ENCODE data around the gene FNDC11. TPM values are rescaled to one million over a fixed set of nuclear protein-coding genes. Genes with fewer than 3 reads are reported as not detected.
A peak's percentile ranks its signal among the peaks of the same experiment; 100 is the strongest.
"Not testable (repeated sequence)": the region's sequence is repeated elsewhere in the genome, so short reads cannot be mapped to it uniquely, and the experiment has no call there.

Gene FNDC11
- 1 to 10 TPM in 5 of 8 experiments, under 1 TPM in 3; 0.36 to 3.5 (median 2.0) TPM for total RNA-seq

DNA sequence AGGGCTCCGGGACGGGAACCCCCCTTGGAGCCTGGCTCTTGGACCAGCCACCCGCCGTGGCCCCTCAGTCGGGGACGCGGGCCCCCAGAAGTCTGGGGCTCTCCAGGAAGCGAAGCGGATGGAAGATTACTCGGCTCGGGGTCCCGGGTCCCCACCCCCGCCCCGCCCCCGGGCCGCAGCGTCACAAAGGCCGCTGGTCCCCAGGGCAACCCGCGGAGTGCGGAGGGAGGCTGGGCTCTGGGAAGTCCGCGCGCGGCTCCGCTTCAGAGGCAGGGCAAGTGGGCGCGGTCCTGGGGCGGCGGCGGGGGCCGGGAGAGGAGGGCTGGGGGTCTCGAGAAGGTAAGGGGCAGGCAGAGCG, at the start of gene FNDC11:
Gene FNDC11, plus strand, starts transcription at position 227 of the 358 bp plus-strand sequence. CDS start 1,505 bp downstream, outside the sequence.
- 0% methylated on average over 2 of the region's 34 CpGs; no CpG with 5 or more reads in 9 of the 10 experiments for WGBS, 10 experiments
- H3K4me3 ChIP-seq: peak within 1 kb of the TSS; percentile 20 to 51 (median 44)
- peak within 1 kb of the TSS in 1 of 2 donors; percentile 23 for H3K27ac ChIP-seq
- in situ Hi-C loops (cut with MboI; ENCODE audit: low pct_unique_long_range_greater_than_20kb in 2 of 9, low sequenced_read_pairs in 9 of 9, unreplicated experiment in 9 of 9): no loop called here
- H3K4me1 ChIP-seq (replicated peaks in 1 of 2): peaks cover 21 to 32% of the 10 kb centered on the region in 2 donors
- ATAC-seq (replicated peaks in 6 of 8): peak; percentile 45 to 70 (median 53)

GRCh38 chr20:63504642-63505041, 49.3 kb upstream of the FNDC11 start:
- no peak overlapping the region for H3K27ac ChIP-seq
- WGBS, 10 experiments: 8 to 100% (median 77%) methylated on average over 2 to 8 of the region's 9 CpGs
- ATAC-seq (replicated peaks in 6 of 8): no peak
- no peak overlapping the region for H3K4me3 ChIP-seq
- in situ Hi-C loops (cut with MboI; ENCODE audit: low pct_unique_long_range_greater_than_20kb in 2 of 9, low sequenced_read_pairs in 9 of 9, unreplicated experiment in 9 of 9): no loop called here
- H3K4me1 ChIP-seq (replicated peaks in 1 of 2): peaks cover 34 to 37% of the 10 kb centered on the region in 2 donors

DNA sequence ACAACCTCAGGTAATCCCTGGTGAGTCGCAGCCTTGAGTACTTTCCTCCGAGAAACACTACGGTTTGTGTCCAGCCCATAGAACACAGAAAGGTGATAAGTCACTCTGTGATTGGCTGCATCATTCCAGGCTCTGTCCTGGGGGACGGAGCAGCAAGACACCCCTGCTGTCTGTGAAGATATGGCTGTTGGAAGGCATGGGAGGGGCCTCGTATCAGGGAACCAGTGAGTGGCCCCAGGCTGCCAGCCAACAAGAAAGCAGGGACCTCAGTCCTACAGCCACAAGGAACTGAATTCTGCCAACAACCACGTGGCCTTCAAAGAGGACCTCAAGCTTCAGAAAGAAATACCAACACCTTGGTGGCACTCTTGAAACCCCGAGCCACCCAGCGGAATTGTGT, 48.7 kb upstream of the FNDC11 start:
- no peak for ATAC-seq (replicated peaks in 6 of 8)
- in situ Hi-C loops (cut with MboI; ENCODE audit: low pct_unique_long_range_greater_than_20kb in 2 of 9, low sequenced_read_pairs in 9 of 9, unreplicated experiment in 9 of 9): no loop called here
- H3K4me3 ChIP-seq: no peak overlapping the region
- 0 to 87% (median 60%) methylated on average over 1 to 4 of the region's 8 CpGs; no CpG with 5 or more reads in 2 of the 10 experiments for WGBS, 10 experiments
- peaks cover 29 to 33% of the 10 kb centered on the region in 2 donors for H3K4me1 ChIP-seq (replicated peaks in 1 of 2)
- no peak overlapping the region for H3K27ac ChIP-seq

GRCh38 chr20:63505723-63506122, 48.2 kb upstream of the FNDC11 start:
- no peak overlapping the region for H3K4me3 ChIP-seq
- H3K27ac ChIP-seq: no peak overlapping the region
- ATAC-seq (replicated peaks in 6 of 8): no peak
- WGBS, 10 experiments: 33 to 82% (median 69%) methylated on average over 1 to 7 of the region's 12 CpGs; no CpG with 5 or more reads in 1 of the 10 experiments
- in situ Hi-C loops (cut with MboI; ENCODE audit: low pct_unique_long_range_greater_than_20kb in 2 of 9, low sequenced_read_pairs in 9 of 9, unreplicated experiment in 9 of 9): no loop called here
- H3K4me1 ChIP-seq (replicated peaks in 1 of 2): peaks cover 29 to 33% of the 10 kb centered on the region in 2 donors

- WGBS, 10 experiments: 33 to 100% (median 82%) methylated on average over 1 to 20 of the region's 30 CpGs
- in situ Hi-C loops (cut with MboI; ENCODE audit: low pct_unique_long_range_greater_than_20kb in 2 of 9, low sequenced_read_pairs in 9 of 9, unreplicated experiment in 9 of 9): no loop called here
These were observed 46.7 kb upstream of the FNDC11 start for GRCh38 chr20:63507083-63507743.

DNA sequence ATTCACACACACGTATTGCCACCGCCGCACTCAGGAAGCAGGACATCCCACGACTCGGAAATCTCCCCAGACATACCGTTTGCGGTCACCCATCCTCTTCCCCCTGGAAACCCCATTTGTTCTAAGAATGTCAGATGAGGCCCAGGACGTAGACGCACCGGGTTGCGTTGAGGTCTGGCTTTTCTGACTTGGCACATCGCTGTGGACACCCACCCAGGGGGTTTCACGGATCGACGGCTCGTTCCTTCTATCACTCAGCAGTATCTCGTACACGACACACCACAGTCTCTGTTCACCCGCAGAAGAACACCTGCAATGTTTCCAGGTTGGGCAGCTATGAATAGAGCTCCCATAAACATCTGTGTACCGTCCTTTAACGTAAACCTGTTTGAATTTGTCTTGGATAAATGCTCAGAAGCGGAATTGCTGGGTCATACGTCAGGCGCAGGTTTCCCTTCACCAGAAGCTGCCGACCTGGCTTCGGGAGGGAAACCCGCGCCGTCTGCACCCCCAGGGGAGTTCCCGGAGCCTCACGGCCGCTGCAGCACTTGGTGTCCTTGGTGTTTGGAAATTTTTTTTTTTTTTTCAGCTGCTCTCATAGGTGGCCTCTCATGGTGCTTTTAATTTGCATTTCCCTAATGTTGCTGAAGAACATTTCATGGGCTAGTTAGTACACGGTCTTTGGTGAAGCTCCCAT, 45.7 kb upstream of the FNDC11 start:
- 60 to 98% (median 74%) methylated on average over 1 to 18 of the region's 33 CpGs; no CpG with 5 or more reads in 2 of the 10 experiments for WGBS, 10 experiments
- in situ Hi-C loops (cut with MboI; ENCODE audit: low pct_unique_long_range_greater_than_20kb in 2 of 9, low sequenced_read_pairs in 9 of 9, unreplicated experiment in 9 of 9): no loop called here
- no peak overlapping the region for H3K4me3 ChIP-seq

More at GRCh38 chr20:63507083-63507743, 46.7 kb upstream of the FNDC11 start:
- Histone ChIP-seq H3K4me3 (no peak overlapping the region), H3K27ac (no peak overlapping the region), H3K4me1 (replicated peaks in 1 of 2) (peaks cover 15 to 20% of the 10 kb centered on the region in 2 donors)
- ATAC-seq (replicated peaks in 6 of 8): no peak

GRCh38 chr20:63509088-63509564, 44.8 kb upstream of the FNDC11 start:
- Histone ChIP-seq H3K27ac (no peak overlapping the region), H3K4me3 (no peak overlapping the region), H3K4me1 (replicated peaks in 1 of 2) (peaks cover 0 to 2% of the 10 kb centered on the region in 2 donors)
- WGBS, 10 experiments: 0 to 95% (median 73%) methylated on average over 1 to 9 of the region's 9 CpGs
- ATAC-seq (replicated peaks in 6 of 8): peak in 4 of 8 experiments; percentile 36 to 97 (median 94)
- in situ Hi-C loops (cut with MboI; ENCODE audit: low pct_unique_long_range_greater_than_20kb in 2 of 9, low sequenced_read_pairs in 9 of 9, unreplicated experiment in 9 of 9): no loop called here

More for the DNA sequence above, 45.7 kb upstream of the FNDC11 start:
- Histone ChIP-seq H3K27ac (no peak overlapping the region), H3K4me1 (replicated peaks in 1 of 2) (peaks cover 5 to 10% of the 10 kb centered on the region in 2 donors)
- no peak for ATAC-seq (replicated peaks in 6 of 8)

- ATAC-seq (replicated peaks in 6 of 8): no peak
- peaks cover 2 to 6% of the 10 kb centered on the region in 2 donors for H3K4me1 ChIP-seq (replicated peaks in 1 of 2)
- H3K27ac ChIP-seq: no peak overlapping the region
- in situ Hi-C loops (cut with MboI; ENCODE audit: low pct_unique_long_range_greater_than_20kb in 2 of 9, low sequenced_read_pairs in 9 of 9, unreplicated experiment in 9 of 9): no loop called here
- H3K4me3 ChIP-seq: no peak overlapping the region
- WGBS, 10 experiments: 29 to 100% (median 90%) methylated on average over 1 to 3 of the region's 3 CpGs
These were observed 40.8 kb upstream of the FNDC11 start for GRCh38 chr20:63513207-63513606.

DNA sequence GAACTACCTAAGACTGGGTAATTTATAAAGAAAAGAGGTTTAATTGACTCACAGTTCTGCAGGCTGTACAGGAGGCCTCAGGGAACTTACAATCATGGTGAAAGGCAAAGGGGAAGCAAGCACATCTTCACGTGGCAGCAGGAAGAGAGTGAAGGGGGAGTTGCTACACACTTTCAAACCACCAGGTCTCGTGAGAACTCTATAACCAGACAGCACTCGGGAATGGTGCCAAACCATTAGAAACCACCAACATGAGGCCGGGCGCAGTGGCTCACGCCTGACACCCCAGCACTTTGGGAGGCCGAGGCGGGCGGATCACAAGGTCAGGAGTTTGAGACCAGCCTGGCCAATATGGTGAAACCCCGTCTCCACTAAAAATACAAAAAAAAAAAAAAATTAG, 39.4 kb upstream of the FNDC11 start:
- H3K4me1 ChIP-seq (replicated peaks in 1 of 2): peaks cover 9 to 19% of the 10 kb centered on the region in 2 donors
- H3K27ac ChIP-seq; in situ Hi-C loops (cut with MboI; ENCODE audit: low pct_unique_long_range_greater_than_20kb in 2 of 9, low sequenced_read_pairs in 9 of 9, unreplicated experiment in 9 of 9); ATAC-seq (replicated peaks in 6 of 8); H3K4me3 ChIP-seq: not testable (repeated sequence)
- 14 to 85% (median 62%) methylated on average over 1 to 5 of the region's 10 CpGs; no CpG with 5 or more reads in 4 of the 10 experiments for WGBS, 10 experiments

DNA sequence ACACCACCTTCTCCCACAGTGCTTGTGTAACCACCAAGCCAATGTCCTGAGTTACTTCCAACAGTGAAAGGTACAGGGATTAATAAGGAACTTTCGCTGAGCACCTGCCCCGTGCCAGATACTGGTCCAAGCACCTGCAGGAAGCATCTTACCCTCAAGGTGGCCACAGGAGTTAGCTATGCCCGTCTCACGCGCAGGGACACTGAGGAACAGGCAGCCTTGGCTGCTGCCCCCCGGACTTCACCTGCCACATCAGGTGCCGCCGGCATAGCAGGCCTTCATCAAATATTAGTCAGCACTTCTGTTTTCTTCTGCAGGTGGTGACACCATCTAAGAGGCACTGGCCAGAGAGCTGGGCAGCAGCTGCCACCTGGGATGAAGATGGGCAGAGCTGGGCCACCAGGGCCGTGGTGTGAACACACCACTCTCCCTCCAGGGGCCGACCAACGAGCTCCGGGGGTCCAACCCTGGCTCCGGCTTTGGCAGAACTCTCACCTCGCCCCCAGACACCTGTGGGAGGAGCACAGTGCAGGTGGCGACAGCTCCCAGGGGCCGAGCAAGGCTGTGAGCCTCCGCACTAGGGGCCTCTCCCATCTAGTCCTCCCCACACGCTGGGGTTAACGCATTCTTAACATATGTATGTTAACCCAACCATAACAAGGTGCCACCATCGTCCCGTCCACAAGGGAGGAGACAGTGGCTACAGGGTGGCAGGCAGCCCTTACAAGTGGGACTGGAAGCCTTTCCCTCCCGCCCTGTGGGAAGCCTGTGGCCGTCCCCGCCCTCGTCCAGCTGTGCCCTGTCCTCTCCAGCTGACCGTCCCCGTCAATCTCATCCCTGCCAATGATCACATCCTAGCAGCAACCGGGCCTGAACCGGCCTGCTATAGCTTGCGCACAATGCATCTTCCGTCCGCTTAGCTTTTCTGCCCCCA, 36.3 kb upstream of the FNDC11 start:
- H3K4me1 ChIP-seq (replicated peaks in 1 of 2): peaks cover 15 to 26% of the 10 kb centered on the region in 2 donors
- no peak overlapping the region for H3K4me3 ChIP-seq
- no peak for ATAC-seq (replicated peaks in 6 of 8)
- WGBS, 10 experiments: 73 to 100% methylated on average over 1 to 2 of the region's 32 CpGs; no CpG with 5 or more reads in 8 of the 10 experiments
- H3K27ac ChIP-seq: no peak overlapping the region
- in situ Hi-C loops (cut with MboI; ENCODE audit: low pct_unique_long_range_greater_than_20kb in 2 of 9, low sequenced_read_pairs in 9 of 9, unreplicated experiment in 9 of 9): no loop called here

GRCh38 chr20:63518351-63518861, 35.6 kb upstream of the FNDC11 start:
- no peak for ATAC-seq (replicated peaks in 6 of 8)
- peak overlapping the region in 1 of 2 donors; percentile 60 for H3K27ac ChIP-seq
- 40 to 100% (median 80%) methylated on average over 1 of the region's 20 CpGs; no CpG with 5 or more reads in 7 of the 10 experiments for WGBS, 10 experiments
- H3K4me3 ChIP-seq: peak overlapping the region in 2 of 5 donors; percentile 80 to 98
- in situ Hi-C loops (cut with MboI; ENCODE audit: low pct_unique_long_range_greater_than_20kb in 2 of 9, low sequenced_read_pairs in 9 of 9, unreplicated experiment in 9 of 9): no loop called here
- H3K4me1 ChIP-seq (replicated peaks in 1 of 2): peaks cover 15 to 26% of the 10 kb centered on the region in 2 donors

- in situ Hi-C loops (cut with MboI; ENCODE audit: low pct_unique_long_range_greater_than_20kb in 2 of 9, low sequenced_read_pairs in 9 of 9, unreplicated experiment in 9 of 9): no loop called here
- 77% methylated on average over 5 of the region's 32 CpGs; no CpG with 5 or more reads in 9 of the 10 experiments for WGBS, 10 experiments
- peak overlapping the region; percentile 66 to 98 (median 80) for H3K4me3 ChIP-seq
- peaks cover 15 to 26% of the 10 kb centered on the region in 2 donors for H3K4me1 ChIP-seq (replicated peaks in 1 of 2)
- no peak for ATAC-seq (replicated peaks in 6 of 8)
- peak overlapping the region in 1 of 2 donors; percentile 100 for H3K27ac ChIP-seq
These were observed 34.9 kb upstream of the FNDC11 start for GRCh38 chr20:63518946-63519667.

Measured in motor neuron (in vitro differentiated cells).